ENCODE results near the gene MED26.

DNA sequence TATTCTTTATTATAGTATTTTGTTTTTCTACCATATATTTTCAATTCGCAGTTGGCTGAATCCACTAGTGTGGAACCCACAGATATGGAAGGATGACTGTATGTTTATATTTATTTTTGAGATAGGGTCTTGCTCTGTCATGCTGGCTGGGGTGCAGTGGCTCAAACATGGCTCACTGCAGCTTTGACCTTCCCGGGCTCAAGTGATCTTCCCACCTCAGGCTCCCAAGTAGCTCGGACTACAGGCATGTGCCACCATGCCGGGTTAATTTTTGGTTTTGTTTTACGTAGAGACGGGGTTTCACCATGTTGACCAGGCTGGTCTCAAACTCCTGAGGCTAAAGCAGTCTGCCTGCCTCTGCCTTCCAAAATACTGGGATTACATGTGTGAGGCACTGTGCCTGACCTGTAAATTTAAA lies 65.4 kb downstream of the MED26 start:
- TF ChIP-seq CTCF (IDR thresholded peaks at IDR 0.05) (no peak), POLR2A (IDR thresholded peaks at IDR 0.05) (no peak), POLR2AphosphoS5 (IDR thresholded peaks at IDR 0.05; ENCODE audit: insufficient read depth in 1 of 2, low read depth in 1 of 2) (no peak)

Data from vagina (tissue), 2 donors.